GM21717 (cell line): ENCODE data around the gene MYH9.

Experiments used
- ATAC-seq: cut with Tn5 transposase; IDR thresholded peaks from one replicate; pipeline ENCODE4 v1.9.1; 2021; ENCODE audit warnings: mild to moderate bottlenecking, moderate library complexity; ENCODE audit not compliant: unreplicated experiment

Gene MYH9

DNA sequence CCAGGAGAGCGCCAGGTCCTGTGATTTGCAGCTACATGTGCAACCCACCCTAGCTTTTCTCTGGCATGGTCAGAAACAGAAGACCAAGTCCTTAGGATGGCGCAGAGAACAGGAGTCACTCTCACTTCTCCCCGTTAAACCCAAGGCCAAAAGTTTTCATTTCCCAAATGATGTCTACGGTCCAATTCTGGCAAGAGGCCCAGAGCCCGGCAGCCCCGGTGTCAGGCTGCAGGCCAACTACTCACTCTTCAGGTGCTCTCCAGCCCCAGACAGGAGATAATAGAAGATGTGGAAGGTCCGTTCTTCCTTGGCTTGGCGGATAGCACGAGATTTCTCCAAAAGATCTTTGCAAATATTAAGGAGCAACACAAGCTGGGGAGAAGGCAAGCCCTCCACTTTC lies 67.2 kb downstream of the MYH9 start:
- ATAC-seq, result no peak

GRCh38 chr22:36319595-36320497 lies 67.9 kb downstream of the MYH9 start:
- no peak for ATAC-seq

- no peak for ATAC-seq
Observed at GRCh38 chr22:36318442-36318841, 69.3 kb downstream of the MYH9 start.

GRCh38 chr22:36317658-36318271 lies 70.0 kb downstream of the MYH9 start:
- ATAC-seq, result no peak

- ATAC-seq, result no peak
Observed at GRCh38 chr22:36316419-36316818, 71.3 kb downstream of the MYH9 start.

GRCh38 chr22:36315325-36315724 lies 72.4 kb downstream of the MYH9 start:
- no peak for ATAC-seq

DNA sequence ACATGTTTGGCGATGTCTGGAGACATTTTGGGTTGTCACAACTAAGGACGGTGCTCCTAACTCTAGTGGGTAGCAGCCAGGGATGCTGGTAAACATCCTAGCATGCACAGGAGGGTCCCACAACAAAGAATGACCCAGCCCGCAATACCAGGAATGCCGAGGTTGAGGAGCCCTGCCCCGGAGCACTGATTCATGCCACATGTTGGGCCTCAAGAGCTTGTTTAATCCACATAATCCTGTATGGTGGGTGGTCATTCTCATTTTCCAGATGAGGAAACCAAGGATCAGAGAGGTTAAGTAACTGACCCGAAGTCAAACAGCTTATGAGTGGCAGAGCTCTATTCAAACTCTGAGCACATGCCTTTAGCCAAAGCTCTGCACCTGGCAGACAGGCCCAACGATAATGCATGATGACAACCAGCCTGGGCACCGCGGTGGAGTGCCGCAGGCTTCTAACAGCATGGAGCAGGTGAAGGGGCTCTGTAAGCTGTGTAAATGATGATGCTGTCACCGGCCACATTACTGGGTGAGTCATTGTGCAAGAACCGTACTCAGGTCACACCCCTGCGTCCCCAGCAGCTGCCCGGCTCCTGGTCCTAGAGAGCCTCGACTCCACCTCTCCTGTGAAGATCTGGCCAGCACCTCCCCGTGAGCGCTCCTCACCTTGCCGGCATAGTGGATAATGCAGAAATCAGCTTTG lies 76.2 kb downstream of the MYH9 start:
- no peak for ATAC-seq

DNA sequence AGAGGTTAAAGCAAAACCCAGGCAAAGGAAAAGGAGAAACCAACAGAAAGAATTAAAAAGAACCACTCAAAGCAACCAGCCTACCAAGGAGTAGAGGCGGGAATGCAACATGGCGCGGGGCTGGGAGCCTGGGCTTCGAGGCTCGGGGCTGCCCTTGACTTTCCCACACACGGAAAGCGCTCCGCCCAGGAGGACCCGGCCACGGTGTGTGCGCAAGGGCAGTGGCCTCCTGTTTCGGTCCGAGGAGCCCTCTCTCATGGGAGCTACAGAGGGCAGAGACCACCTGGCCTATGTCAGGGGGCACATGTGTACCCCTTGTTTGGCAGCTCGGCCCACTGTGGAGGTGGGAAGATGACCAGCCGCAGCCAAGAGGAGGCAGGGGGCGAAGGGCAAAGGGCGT lies 78.9 kb downstream of the MYH9 start:
- ATAC-seq, result no peak

DNA sequence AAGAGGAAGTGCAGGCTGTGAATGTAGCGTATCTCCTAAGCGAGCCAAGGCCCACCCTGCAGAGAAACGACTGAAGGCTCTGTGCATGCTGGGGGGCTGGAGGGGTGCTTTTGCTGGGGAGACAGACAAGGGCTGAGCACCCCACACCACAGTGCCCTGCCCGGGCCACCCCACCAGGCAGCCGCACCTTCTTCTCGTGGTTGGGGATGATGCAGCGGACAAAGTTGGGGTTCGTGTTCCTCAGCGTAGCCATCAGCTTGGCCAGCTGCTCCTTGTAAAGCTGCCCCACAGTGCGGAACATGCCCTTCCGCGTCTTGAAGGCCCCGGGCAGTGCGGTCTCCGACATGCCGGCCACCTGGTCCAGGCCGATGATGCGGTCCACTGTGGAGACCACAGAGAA lies 81.5 kb downstream of the MYH9 start:
- no peak for ATAC-seq

DNA sequence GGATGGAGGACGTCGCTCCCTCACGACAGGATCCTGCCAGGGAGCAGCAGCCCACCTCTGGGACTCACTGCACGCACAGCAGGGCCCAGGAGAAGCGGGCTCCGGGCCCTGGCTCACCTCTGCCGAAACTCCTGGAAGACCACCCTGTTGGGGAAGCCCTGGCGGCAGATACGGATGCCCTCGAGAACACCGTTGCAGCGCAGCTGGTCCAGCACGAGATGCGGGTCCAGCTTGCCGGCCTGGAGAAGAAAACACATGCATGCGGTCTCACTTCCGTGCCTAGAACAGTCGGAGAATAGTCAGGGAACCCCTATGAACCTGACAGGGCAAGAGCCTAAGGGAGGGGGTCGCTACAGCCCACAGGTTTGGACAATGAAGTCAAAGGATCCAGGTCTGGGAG lies 82.0 kb downstream of the MYH9 start:
- ATAC-seq, result no peak

GRCh38 chr22:36304429-36304828 lies 83.3 kb downstream of the MYH9 start:
- no peak for ATAC-seq

DNA sequence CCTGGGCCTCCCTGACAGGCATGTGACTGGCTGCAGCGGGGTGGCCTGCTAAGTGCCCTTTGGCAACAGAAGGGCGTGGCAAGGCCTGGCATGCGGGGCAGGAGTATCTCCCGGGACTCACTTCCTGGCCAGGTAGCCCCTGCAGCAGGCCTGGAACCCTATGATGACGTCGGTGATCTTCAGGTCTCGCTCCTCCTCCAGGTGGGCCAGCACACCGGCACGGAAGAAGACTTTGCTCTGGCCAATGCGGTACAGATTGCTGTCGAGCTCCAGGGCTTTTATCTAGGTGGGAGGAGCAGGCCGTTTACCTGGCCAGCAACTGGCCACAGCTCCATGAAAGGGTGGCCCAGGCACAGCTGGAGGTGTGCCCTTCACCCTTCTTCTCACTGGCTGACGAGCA lies 83.9 kb downstream of the MYH9 start:
- ATAC-seq, result no peak

GRCh38 chr22:36303115-36303467 lies 84.7 kb downstream of the MYH9 start:
- ATAC-seq, result no peak

GRCh38 chr22:36302439-36303114 lies 85.2 kb downstream of the MYH9 start:
- no peak for ATAC-seq

GRCh38 chr22:36301851-36302250 lies 85.9 kb downstream of the MYH9 start:
- no peak for ATAC-seq

- ATAC-seq, result no peak
Observed at GRCh38 chr22:36301384-36301828, 86.4 kb downstream of the MYH9 start.

DNA sequence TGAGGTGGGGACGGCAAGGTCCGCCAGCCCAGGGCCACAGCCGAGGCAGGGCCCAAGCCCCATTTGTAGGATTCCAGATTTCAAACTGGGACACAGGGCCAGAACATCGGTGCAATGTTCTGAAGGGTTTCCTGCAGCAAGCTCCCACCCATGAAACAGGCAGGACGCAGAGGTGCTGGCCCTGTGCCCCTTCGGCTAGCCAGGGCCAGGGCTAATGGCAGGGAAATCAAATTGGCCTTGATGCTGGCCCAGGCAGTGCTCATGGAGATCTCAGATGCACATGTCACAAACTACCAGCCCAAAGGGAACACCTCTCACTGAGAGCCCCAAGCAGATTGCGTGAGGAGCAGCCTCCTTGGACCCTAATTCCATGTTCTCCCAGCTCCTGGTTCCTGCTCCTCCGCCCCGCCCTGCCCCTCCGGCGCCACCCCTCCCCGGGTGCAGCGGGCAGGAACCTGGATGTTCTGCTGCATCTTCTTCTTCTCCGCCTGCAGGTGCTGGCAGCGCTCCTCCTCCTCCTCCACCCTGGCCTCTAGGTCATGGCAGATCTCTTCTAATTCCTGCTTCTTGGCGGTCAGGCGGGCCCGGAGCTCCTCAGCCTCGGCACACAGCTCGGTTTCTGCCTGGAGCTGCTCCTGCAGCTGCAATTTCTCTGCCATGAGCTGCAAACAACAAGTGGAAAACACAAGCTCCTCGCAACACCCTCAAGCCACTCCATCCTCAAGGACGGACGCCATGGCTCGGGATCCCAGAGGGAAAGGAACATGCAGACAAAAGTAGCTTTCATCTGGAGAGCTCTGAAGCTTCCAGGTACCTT lies 87.2 kb downstream of the MYH9 start:
- ATAC-seq, result no peak

GRCh38 chr22:36299911-36300310 lies 87.9 kb downstream of the MYH9 start:
- ATAC-seq, result no peak

GRCh38 chr22:36299295-36299694 lies 88.5 kb downstream of the MYH9 start:
- no peak for ATAC-seq

DNA sequence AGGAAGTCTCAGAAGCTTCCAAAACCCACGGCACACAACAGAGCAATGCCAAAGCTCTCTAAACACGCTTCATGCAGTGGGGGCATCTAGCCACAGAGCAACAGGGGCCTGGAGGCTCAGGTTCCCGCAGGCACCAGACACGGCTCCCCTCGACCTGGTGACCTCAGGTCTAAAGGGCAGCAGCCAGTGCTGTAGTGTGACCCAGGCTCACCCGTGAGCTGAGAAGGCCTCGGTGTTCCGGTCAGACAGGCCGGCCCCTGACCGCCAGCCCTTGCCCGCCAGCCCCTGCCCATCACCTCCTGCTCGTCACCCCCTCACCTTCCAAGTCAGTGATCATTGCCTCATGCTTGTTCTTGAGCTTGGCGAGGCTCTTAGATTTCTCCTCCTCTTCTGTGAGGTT lies 89.2 kb downstream of the MYH9 start:
- ATAC-seq, result no peak
